A673 (cell line): Measurements from ENCODE around the gene TMEM212. TPM values are rescaled to one million over a fixed set of nuclear protein-coding genes. Genes with fewer than 3 reads are reported as not detected.

Experiments used
- BruUV-seq: library from RNA; stranded (reverse); fragments of 400-500 nt; replicated peaks from 2 replicates; lab custom pipeline; 2021; lab: Mats Ljungman, UMichigan
- CTCF ChIA-PET: fragments of 300-600 bp; sonication (Branson Sonifier 250); formaldehyde crosslinking; loops from one replicate; lab custom pipeline; 2022; ENCODE audit warnings: antibody characterized with exemption; lab: Charles Lee
- POLR2A ChIA-PET: fragments of 300-600 bp; sonication (Branson Sonifier 250); formaldehyde crosslinking; loops from one replicate; lab custom pipeline; 2022; ENCODE audit warnings: antibody characterized with exemption; ENCODE audit not compliant: low non-redundant PET; lab: Charles Lee
- DNase-seq: peaks from one replicate; pipeline ENCODE4 v3.0.0-alpha.2; 2015; ENCODE audit warnings: low spot score
- H3K27ac ChIP-seq: fragments of 200-600 bp; sonication (generic); 2 replicates; pipeline ENCODE4 v1.5.1; 2016; ENCODE audit warnings: mixed run types, low read depth, mild to moderate bottlenecking, mixed read lengths, antibody characterized with exemption, low read length; ENCODE audit not compliant: poor library complexity, severe bottlenecking
- H3K27me3 ChIP-seq: fragments of 200-600 bp; sonication (generic); replicated peaks from 2 replicates; pipeline ENCODE4 v1.6.1; 2017; ENCODE audit warnings: mixed run types, low read depth, mild to moderate bottlenecking, mixed read lengths, antibody characterized with exemption, low read length; ENCODE audit not compliant: insufficient read depth, poor library complexity
- H3K36me3 ChIP-seq: fragments of 200-600 bp; sonication (generic); 2 replicates; pipeline ENCODE4 v1.6.1; 2016; ENCODE audit warnings: mixed run types, mild to moderate bottlenecking, mixed read lengths, antibody characterized with exemption, low read length; ENCODE audit not compliant: insufficient read depth, poor library complexity, severe bottlenecking
- H3K4me1 ChIP-seq: fragments of 200-600 bp; sonication (generic); 2 replicates; pipeline ENCODE4 v1.6.1; 2017; ENCODE audit warnings: mixed run types, mild to moderate bottlenecking, mixed read lengths, antibody characterized with exemption, low read length; ENCODE audit not compliant: insufficient read depth, poor library complexity, severe bottlenecking
- H3K4me3 ChIP-seq: fragments of 200-600 bp; sonication (generic); 2 replicates; pipeline ENCODE4 v1.5.1; 2016; ENCODE audit warnings: low read depth, mixed run types, mild to moderate bottlenecking, mixed read lengths, low read length; ENCODE audit not compliant: poor library complexity, severe bottlenecking
- H3K9me3 ChIP-seq: fragments of 200-600 bp; sonication (generic); 2 replicates; pipeline ENCODE4 v1.6.1; 2016; ENCODE audit warnings: mixed run types, low read depth, mild to moderate bottlenecking, mixed read lengths, antibody characterized with exemption, low read length; ENCODE audit not compliant: poor library complexity, severe bottlenecking
- EZH2 ChIP-seq: fragments of 200-600 bp; sonication (generic); IDR thresholded peaks from 2 replicates; pipeline ENCODE4 v1.6.1; 2017; ENCODE audit warnings: borderline replicate concordance, low read depth, mild to moderate bottlenecking, mixed read lengths, antibody characterized with exemption, low read length; ENCODE audit not compliant: poor library complexity, severe bottlenecking
- intact Hi-C: fragments of 100-400 bp; cut with micrococcal nuclease; formaldehyde crosslinking; loops from one replicate; pipeline ENCODE4 v1.10.0; 2022; ENCODE audit not compliant: unreplicated experiment
- total RNA-seq: library from RNA; stranded (reverse); gene quantifications from 2 replicates; pipeline ENCODE4 v1.2.3, GENCODE V29; 2021
- TF ChIP-seq, protein P1 (sequence below): fragments of 300-800, 200-600 bp; sonication (generic); conservative IDR thresholded peaks from 2 replicates; pipeline ENCODE4 v1.5.1; 2017; ENCODE audit warnings: low read depth, mild to moderate bottlenecking, antibody characterized with exemption, low read length, moderate library complexity, mixed read lengths

The TMEM212 gene
- total RNA-seq, 1 experiment from 2014 or later: not detected

DNA sequence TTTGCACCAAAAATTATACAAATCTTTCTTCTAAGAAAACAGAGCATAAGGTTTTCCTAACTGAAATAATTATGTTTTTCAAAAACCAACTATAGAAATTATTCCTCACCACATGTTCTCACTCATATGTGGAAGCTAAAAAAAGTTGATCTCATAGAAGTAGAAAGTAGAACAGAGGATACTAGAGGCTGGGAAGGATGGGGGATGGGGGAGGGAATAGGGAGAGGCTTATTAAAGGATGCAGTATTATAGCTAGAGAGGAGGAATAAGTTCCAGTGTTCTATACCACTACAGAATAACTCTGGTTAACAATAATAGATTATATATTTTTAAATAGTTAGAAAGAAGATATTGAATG is 12.7 kb upstream of the TMEM212 start:
- no TSS peak for BruUV-seq
- Histone ChIP-seq H3K27me3 (no peaks in the 10 kb centered on the region), H3K4me1 (peaks cover 17% of the 10 kb centered on the region), H3K9me3 (no peaks in the 10 kb centered on the region), H3K36me3 (no peaks in the 10 kb centered on the region), H3K27ac (no peak overlapping the region), H3K4me3 (no peak overlapping the region)
- ChIA-PET POLR2A (interaction anchor here (0.6 kb wide), 1 partner anchor 962 kb away, joined by 10 read pairs; no protein-coding TSS in a partner anchor), CTCF (no interaction called here)
- TF ChIP-seq, protein P1, sequence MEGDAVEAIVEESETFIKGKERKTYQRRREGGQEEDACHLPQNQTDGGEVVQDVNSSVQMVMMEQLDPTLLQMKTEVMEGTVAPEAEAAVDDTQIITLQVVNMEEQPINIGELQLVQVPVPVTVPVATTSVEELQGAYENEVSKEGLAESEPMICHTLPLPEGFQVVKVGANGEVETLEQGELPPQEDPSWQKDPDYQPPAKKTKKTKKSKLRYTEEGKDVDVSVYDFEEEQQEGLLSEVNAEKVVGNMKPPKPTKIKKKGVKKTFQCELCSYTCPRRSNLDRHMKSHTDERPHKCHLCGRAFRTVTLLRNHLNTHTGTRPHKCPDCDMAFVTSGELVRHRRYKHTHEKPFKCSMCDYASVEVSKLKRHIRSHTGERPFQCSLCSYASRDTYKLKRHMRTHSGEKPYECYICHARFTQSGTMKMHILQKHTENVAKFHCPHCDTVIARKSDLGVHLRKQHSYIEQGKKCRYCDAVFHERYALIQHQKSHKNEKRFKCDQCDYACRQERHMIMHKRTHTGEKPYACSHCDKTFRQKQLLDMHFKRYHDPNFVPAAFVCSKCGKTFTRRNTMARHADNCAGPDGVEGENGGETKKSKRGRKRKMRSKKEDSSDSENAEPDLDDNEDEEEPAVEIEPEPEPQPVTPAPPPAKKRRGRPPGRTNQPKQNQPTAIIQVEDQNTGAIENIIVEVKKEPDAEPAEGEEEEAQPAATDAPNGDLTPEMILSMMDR: no peak
- no peak for TF ChIP-seq EZH2
- intact Hi-C loops: loop anchor here (1.0 to 5.0 kb wide), 4 partner anchors 184 to 868 kb away; no protein-coding TSS in a partner anchor
- DNase-seq: no peak

DNA sequence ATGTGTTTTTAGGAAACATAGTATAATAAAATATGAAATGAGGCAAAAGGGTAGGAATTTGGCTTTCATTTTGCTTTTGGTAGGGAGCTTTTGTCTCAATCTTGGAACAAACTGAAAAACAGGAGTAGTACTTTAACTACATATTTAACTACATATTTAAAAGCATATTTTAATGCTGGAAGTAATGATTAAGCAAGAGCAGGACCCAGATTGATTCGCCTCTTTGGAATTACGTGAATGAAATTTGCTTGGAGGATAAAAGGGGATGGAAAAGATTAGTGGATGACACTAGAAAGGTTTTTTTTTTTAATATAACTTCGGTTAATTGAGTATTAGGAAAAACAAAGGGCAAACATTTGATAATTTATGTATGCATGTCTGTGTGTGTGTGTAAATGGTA is 11.2 kb upstream of the TMEM212 start:
- BruUV-seq: no TSS peak
- no peak overlapping the region for H3K4me3 ChIP-seq
- H3K9me3 ChIP-seq: no peaks in the 10 kb centered on the region
- H3K27ac ChIP-seq: no peak overlapping the region
- no peak for TF ChIP-seq EZH2
- TF ChIP-seq, protein P1: no peak
- no peaks in the 10 kb centered on the region for H3K36me3 ChIP-seq
- H3K27me3 ChIP-seq: no peaks in the 10 kb centered on the region
- intact Hi-C loops: loop anchor here (2.0 to 5.0 kb wide), 4 partner anchors 127 to 870 kb away; no protein-coding TSS in a partner anchor
- ChIA-PET CTCF (no interaction called here), POLR2A (no interaction called here)
- peaks cover 14% of the 10 kb centered on the region for H3K4me1 ChIP-seq
- no peak for DNase-seq

DNA sequence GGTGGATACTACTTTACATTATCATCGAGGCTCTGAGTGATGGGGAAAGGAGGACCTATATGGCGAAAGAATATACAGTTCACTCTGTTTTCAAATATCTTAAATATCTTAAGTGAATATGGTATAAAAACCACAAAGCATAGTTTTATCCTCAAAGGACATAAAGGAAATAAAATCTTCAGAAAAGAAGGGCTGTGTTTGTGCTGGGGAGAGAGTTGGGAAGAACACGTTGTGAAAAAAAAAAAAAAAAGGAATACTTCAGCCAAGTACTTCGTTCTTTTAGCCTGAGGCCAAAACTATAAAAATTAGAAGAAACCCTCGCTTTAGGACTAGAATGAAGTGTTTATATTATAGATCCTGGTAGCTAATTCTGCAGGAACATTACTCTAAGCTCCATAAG is 10.2 kb upstream of the TMEM212 start:
- intact Hi-C loops: loop anchor here (2.0 to 5.0 kb wide), 4 partner anchors 128 to 871 kb away; no protein-coding TSS in a partner anchor
- Histone ChIP-seq H3K4me3 (no peak overlapping the region), H3K4me1 (peaks cover 14% of the 10 kb centered on the region), H3K27me3 (no peaks in the 10 kb centered on the region), H3K9me3 (no peaks in the 10 kb centered on the region), H3K27ac (no peak overlapping the region), H3K36me3 (no peaks in the 10 kb centered on the region)
- DNase-seq: no peak
- TF ChIP-seq EZH2: no peak
- TF ChIP-seq, protein P1: no peak
- ChIA-PET POLR2A (no interaction called here), CTCF (no interaction called here)
- BruUV-seq: no TSS peak
